Measurements from ENCODE around the gene GPR176. TPM values are rescaled to one million over a fixed set of nuclear protein-coding genes. Genes with fewer than 3 reads are reported as not detected.
A peak's percentile ranks its signal among the peaks of the same experiment; 100 is the strongest.
"Not testable (repeated sequence)": the region's sequence is repeated elsewhere in the genome, so short reads cannot be mapped to it uniquely, and the experiment has no call there.

The GPR176 gene
- total RNA-seq, 2 experiments from 2014 or later = not detected

DNA sequence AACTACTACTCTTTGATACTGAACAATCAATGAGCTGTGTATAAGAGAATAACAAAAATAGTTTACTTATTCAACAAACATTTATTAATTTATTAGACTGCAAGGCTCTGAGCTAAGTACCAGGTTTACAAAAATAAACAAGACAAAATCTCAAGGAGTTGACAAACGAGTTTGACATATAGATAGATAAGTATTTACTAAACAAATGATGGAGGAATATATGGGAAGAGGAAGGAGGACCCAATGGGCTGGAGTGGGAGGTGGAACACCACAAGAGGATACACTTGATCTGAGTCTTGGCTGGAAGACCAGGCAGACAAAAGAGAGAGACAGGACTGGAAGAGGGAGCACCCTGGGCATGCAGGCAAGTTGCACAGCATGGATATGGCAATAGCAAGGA is 89.9 kb downstream of the GPR176 start:
- CTCF ChIA-PET = no interaction called here

DNA sequence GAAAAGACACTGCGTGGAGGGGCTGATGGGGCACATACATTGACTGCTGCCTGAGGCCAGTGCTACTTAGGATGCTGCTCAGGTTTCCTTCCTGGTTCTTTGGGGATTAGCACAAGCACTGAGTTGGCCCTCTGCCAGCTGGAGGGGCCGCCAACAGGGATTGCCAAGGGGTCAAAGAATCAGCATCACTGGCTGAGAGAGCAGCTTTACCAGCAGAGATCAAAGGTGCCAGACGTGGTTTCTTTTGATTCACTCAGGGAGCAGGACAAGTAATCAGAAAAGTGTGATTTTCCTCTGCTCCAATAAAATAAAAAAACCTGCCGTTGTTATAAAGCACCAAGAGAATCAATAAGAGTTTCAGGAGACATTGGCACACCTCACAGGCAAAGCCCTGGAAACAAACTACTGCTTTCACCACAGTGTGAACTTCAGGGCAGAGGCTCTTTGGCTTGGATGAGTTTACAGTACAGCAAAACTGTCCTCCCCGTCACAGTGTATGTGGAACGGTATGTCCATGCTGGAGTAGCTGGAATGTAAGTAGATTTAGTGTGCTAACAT is 91.6 kb downstream of the GPR176 start:
- H3K27me3 Mint-ChIP-seq = peaks cover 44% of the 10 kb centered on the region
- CTCF ChIA-PET = no interaction called here
- H3K4me3 Mint-ChIP-seq = no peak overlapping the region
- H3K36me3 Mint-ChIP-seq = no peaks in the 10 kb centered on the region
- DNase-seq = no peak
- H3K9me3 Mint-ChIP-seq (ENCODE audit: low read depth) = no peaks in the 10 kb centered on the region
- no peaks in the 10 kb centered on the region for H3K4me1 Mint-ChIP-seq
- no peak for ATAC-seq
- no peak overlapping the region for H3K27ac Mint-ChIP-seq

More for the DNA sequence above, 89.9 kb downstream of the GPR176 start:
- Mint-ChIP-seq H3K36me3 (no peaks in the 10 kb centered on the region), H3K27ac (no peak overlapping the region), H3K4me3 (no peak overlapping the region), H3K9me3 (ENCODE audit: low read depth) (no peaks in the 10 kb centered on the region), H3K4me1 (no peaks in the 10 kb centered on the region), H3K27me3 (peaks cover 52% of the 10 kb centered on the region)
- ATAC-seq (no peak), DNase-seq (no peak)

DNA sequence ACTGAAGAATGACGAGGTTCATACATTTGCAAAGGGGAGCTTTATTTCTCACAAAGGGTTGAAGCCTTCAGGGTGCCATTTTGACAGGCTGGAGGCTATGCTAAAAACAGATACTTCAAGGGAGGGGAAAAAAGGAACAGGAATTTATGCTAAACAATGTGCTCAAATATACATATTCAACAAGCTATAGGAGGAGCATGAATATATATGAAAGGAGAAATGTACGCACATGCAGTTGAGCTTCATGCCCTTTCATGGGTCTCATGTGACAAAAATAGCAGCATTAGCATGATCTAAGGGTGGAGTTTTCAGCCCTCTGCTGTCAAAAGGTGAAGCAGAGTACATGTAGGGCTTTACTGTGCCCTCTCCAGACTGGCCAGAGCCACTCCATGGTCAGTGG is 93.1 kb downstream of the GPR176 start:
- CTCF ChIA-PET = no interaction called here
- H3K4me3 Mint-ChIP-seq = no peak overlapping the region
- DNase-seq (no peak), ATAC-seq (no peak)
- H3K9me3 Mint-ChIP-seq (ENCODE audit: low read depth) = no peaks in the 10 kb centered on the region
- peaks cover 40% of the 10 kb centered on the region for H3K27me3 Mint-ChIP-seq
- H3K27ac Mint-ChIP-seq = no peak overlapping the region
- H3K36me3 Mint-ChIP-seq = no peaks in the 10 kb centered on the region
- no peaks in the 10 kb centered on the region for H3K4me1 Mint-ChIP-seq

DNA sequence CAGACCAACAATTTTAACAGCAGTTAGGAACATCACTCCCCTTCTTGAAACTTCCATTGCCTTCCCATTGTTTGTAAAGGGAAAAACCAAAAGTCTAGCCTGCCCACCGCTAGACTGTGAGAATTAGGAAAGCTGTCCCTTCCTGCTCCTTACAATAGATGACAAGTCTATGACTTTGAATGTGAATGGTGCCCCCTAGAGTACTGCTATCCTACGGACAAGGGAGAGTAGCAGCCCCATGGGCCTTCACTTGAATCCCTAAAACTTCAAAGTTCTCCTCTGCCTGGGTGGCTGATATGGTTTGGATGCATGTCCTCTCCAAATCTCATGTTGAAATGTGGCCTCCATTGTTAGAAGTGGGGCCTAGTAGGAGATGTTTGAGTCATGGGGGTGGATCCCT is 96.4 kb downstream of the GPR176 start:
- Mint-ChIP-seq H3K36me3 (no peaks in the 10 kb centered on the region), H3K4me1 (no peaks in the 10 kb centered on the region), H3K27ac (no peak overlapping the region), H3K4me3 (no peak overlapping the region), H3K9me3 (ENCODE audit: low read depth) (no peaks in the 10 kb centered on the region), H3K27me3 (peaks cover 21% of the 10 kb centered on the region)
- DNase-seq (no peak), ATAC-seq (no peak)
- CTCF ChIA-PET = interaction anchor here (1.7 kb wide), 1 partner anchor 8 kb away, joined by 6 read pairs; no protein-coding TSS in a partner anchor

DNA sequence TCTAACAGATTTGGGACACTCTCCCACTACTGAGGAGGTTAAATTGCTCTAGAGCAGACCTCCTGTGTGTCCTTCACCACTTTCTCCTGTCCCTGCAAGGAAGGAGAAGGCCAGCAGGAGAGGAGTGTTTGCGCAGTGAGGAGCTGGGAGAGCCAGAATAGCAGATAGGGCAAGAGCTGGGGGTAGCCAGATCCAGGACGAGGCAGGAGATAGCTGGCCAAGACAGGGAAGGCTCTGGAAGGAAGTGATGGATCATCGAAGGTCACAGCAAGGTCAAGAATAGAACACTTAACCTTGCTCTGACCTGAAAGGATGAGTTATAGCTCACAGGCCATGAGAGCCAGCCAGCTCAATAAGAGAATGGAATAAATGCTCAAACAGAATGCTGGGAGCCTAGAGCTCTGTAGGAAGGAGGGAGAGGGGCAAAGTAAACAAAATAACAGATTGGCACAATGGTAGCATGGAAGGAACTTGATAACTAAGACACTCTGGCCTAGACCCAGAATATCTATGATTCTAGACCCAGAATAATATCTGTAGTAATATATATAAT is 99.9 kb downstream of the GPR176 start:
- no peak for ATAC-seq
- H3K4me3 Mint-ChIP-seq = no peak overlapping the region
- no peak for DNase-seq
- CTCF ChIA-PET = no interaction called here
- peaks cover 10% of the 10 kb centered on the region for H3K27me3 Mint-ChIP-seq
- H3K36me3 Mint-ChIP-seq = no peaks in the 10 kb centered on the region
- H3K27ac Mint-ChIP-seq = no peak overlapping the region
- H3K4me1 Mint-ChIP-seq = no peaks in the 10 kb centered on the region
- H3K9me3 Mint-ChIP-seq (ENCODE audit: low read depth) = no peaks in the 10 kb centered on the region

DNA sequence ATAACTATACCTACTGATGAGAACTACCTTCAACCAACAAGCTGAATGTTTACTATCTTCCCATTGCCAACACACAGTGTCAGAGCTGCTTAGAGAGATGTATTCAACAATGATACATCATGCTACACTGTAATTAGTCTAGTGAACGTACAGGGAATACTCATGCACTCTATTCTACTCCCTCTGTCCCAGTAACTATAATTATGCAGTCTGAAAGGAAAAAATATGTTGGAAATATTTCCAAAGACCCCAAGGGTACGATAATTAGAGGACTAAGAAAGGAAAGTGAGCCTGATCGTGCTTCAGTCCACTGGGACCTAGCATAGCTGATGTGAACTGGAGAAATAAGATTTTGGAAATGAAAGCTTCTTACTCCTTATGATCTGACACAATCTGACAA is 100.5 kb downstream of the GPR176 start:
- Mint-ChIP-seq H3K36me3 (no peaks in the 10 kb centered on the region), H3K27ac (no peak overlapping the region), H3K4me3 (no peak overlapping the region), H3K27me3 (peaks cover 12% of the 10 kb centered on the region), H3K9me3 (ENCODE audit: low read depth) (no peaks in the 10 kb centered on the region), H3K4me1 (no peaks in the 10 kb centered on the region)
- no peak for DNase-seq
- CTCF ChIA-PET = no interaction called here
- ATAC-seq = no peak

DNA sequence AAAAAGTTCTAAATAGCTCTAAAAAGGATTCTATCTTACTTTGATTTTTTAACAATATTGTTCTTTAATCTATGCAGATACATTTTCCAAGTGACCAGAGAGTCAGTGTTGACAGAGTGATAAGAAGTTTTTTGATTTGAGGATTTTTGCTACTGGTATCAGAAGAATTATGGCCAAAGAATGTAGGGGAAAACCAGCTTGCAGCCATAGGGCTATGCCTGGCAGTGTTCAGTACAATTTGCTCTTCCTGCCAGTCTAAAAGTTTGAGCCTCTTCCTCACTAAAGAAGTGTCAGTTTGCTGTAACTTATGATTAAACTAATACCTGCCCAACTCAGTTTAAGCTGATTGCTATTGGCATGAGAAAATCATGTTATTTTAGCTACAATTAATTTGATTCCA is 102.2 kb downstream of the GPR176 start:
- Mint-ChIP-seq H3K9me3 (ENCODE audit: low read depth) (no peaks in the 10 kb centered on the region), H3K27ac (no peak overlapping the region), H3K4me3 (no peak overlapping the region), H3K36me3 (no peaks in the 10 kb centered on the region), H3K4me1 (no peaks in the 10 kb centered on the region), H3K27me3 (peaks cover 16% of the 10 kb centered on the region)
- no peak for ATAC-seq
- CTCF ChIA-PET = no interaction called here
- no peak for DNase-seq

DNA sequence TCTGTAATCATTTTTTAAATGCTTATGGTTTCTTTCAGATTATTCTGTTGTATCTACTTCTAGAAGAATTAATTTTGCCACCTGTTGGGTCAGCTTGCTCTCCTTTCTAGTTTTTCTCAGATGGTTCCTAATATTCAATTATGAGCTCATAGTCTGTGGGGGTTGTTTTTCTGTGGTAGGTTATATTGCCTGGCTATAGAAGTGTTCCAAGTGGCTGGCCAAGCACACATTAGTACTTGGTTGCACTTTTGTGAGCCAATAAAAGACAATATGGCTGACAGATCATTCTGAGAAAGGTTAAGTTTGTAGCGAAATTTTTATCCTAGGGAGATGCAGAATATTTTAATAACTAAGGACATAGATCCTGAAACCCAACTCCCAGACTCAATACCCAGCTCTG is 105.6 kb downstream of the GPR176 start:
- CTCF ChIA-PET = no interaction called here
- H3K9me3 Mint-ChIP-seq (ENCODE audit: low read depth) = no peaks in the 10 kb centered on the region
- DNase-seq (no peak), ATAC-seq (no peak)
- H3K36me3 Mint-ChIP-seq = no peaks in the 10 kb centered on the region
- no peaks in the 10 kb centered on the region for H3K4me1 Mint-ChIP-seq
- peaks cover 21% of the 10 kb centered on the region for H3K27me3 Mint-ChIP-seq
- no peak overlapping the region for H3K4me3 Mint-ChIP-seq
- H3K27ac Mint-ChIP-seq = no peak overlapping the region

DNA sequence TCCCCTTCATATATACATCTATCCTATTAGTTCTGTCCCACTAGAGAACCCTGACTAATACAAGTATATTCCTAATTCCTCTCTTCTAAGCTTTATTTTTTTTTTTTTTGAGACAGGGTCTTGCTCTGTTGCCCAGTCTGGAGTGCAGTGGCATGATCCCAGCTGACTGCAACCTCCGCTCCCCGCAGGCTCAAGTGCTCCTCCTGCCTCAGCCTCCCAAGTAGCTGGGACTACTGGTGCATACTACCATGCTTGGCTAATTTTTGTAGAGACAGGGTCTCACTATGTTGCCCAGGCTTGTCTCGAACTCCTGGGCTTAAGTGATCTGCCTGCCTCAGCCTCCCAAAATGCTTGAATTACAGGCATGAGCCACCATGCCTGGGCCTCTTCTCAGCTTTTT is 107.4 kb downstream of the GPR176 start:
- DNase-seq = not testable (repeated sequence)

DNA sequence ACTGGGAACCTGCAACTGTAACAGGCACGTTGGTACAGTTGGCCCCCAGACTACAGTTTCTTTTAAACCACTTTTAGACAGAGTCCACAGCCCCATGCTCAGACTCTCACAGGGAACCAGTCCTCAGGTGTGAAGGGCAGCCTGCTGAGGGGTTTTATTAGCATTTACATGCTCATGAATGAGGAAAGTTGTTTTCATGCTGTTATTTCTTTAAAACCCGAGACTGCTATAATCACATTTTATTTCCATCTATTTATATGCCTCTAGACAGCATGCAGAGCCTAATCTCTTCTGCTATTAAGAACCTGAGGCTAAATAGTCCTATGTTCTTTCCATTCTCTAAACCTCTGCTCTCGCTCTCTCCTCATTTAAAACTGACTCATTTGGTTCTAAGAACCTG is 111.2 kb downstream of the GPR176 start:
- Mint-ChIP-seq H3K4me3 (no peak overlapping the region), H3K27me3 (peaks cover 37% of the 10 kb centered on the region), H3K4me1 (no peaks in the 10 kb centered on the region), H3K9me3 (ENCODE audit: low read depth) (no peaks in the 10 kb centered on the region), H3K27ac (no peak overlapping the region), H3K36me3 (no peaks in the 10 kb centered on the region)
- ATAC-seq = no peak
- no peak for DNase-seq
- CTCF ChIA-PET = no interaction called here

More for the DNA sequence above, 107.4 kb downstream of the GPR176 start:
- CTCF ChIA-PET; ATAC-seq; H3K36me3 Mint-ChIP-seq; H3K27ac Mint-ChIP-seq; H3K4me3 Mint-ChIP-seq; H3K4me1 Mint-ChIP-seq; H3K9me3 Mint-ChIP-seq (ENCODE audit: low read depth): not testable (repeated sequence)
- peaks cover 29% of the 10 kb centered on the region for H3K27me3 Mint-ChIP-seq

DNA sequence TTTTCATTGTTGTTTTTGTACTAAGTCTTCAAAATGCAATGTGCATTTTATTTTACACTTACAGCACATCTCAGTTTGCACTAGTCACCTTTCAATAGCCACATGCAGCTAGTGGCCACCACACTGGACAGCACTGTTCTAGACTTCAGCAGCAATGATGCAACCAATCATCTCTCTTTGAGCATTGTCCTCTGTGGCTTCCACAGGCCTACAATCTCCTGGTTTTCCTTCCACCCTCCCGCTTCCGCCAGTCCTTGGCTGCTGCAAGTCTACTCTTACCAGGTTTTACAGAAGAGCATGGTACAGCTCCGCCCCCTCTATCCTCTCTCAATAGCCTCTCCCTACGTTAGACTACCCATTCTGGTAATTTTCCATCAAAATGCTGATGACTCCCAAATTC is 112.3 kb downstream of the GPR176 start:
- H3K27me3 Mint-ChIP-seq = peaks cover 34% of the 10 kb centered on the region
- CTCF ChIA-PET = no interaction called here
- H3K4me1 Mint-ChIP-seq = no peaks in the 10 kb centered on the region
- no peak for DNase-seq
- no peak overlapping the region for H3K27ac Mint-ChIP-seq
- H3K9me3 Mint-ChIP-seq (ENCODE audit: low read depth) = no peaks in the 10 kb centered on the region
- H3K4me3 Mint-ChIP-seq = no peak overlapping the region
- no peaks in the 10 kb centered on the region for H3K36me3 Mint-ChIP-seq
- ATAC-seq = no peak

DNA sequence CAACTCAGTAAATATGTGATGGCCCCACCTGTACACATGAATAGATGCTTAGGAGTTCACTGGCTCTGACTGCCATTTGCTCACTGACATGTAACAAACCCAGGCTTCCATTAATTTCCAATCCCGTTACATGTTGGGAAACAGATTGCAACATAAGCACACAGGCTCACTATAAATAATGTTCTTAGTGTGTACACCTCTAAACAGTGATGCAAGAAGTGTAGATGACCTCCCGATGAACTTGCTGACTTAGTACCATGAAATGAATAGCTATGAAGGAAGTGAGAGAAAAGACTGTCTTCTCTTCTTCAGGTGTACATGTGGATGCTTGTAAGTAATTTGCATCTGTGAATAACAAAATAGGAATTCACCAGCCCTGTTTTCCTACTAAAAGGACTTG is 116.0 kb downstream of the GPR176 start:
- DNase-seq (no peak), ATAC-seq (no peak)
- CTCF ChIA-PET = no interaction called here
- Mint-ChIP-seq H3K9me3 (ENCODE audit: low read depth) (no peaks in the 10 kb centered on the region), H3K4me1 (no peaks in the 10 kb centered on the region), H3K27ac (no peak overlapping the region), H3K4me3 (no peak overlapping the region), H3K36me3 (no peaks in the 10 kb centered on the region), H3K27me3 (peaks cover 34% of the 10 kb centered on the region)

DNA sequence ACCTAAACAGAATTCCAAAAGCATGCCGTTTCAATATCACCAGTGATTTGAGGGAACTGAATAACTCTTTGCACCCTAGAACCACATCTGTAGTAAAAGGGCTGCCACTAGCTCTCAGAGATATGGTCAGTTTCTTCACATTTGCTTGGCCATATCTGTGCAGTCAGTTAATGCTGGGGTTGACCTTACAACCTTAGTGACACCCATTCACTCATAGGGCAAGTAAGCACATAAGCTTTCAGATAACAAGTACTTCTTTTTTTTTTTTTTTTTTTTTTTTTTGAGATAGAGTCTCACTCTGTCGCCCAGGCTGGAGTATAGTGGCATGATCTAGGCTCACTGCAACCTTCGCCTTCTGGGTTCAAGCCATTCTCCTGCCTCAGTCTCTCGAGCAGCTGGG is 117.0 kb downstream of the GPR176 start:
- Mint-ChIP-seq H3K36me3 (no peaks in the 10 kb centered on the region), H3K9me3 (ENCODE audit: low read depth) (no peaks in the 10 kb centered on the region), H3K27ac (no peak overlapping the region), H3K4me3 (no peak overlapping the region), H3K27me3 (peaks cover 26% of the 10 kb centered on the region), H3K4me1 (no peaks in the 10 kb centered on the region)
- CTCF ChIA-PET = interaction anchor here (0.6 to 0.7 kb wide), 2 partner anchors 73 to 424 kb away, joined by 3 read pairs; no protein-coding TSS in a partner anchor
- ATAC-seq = no peak
- DNase-seq = no peak

DNA sequence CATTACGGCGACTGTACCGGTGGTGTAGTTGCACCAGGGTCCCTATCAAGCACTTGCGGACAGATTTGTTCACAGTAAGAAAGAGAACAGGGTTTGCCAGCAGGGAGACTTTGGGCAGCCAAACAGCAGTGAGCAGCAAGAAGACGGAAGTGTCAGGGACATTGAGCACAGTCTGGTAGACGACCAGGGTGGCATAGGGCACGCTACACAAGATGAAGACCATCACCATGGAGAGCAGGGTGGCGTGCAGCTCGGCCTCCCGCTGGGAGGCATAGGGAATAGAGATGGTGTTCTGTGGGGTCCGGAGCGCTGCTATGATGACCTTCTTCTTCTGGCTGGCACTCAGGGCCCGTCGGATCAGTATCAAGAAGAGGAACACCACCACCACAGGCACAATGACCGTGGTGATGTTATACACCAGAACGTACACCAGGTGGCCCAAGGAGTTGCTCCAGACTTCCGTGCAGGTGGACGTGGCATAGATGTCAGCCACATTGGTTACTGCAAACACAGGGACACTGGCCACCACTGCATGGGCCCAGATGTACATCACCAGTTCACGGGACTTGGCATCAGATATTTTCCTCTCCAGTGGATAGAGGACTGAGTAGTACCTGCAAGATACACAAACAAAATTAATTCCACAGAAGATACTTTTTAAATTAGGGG is 118.3 kb downstream of the GPR176 start:
- H3K36me3 Mint-ChIP-seq = no peaks in the 10 kb centered on the region
- no peaks in the 10 kb centered on the region for H3K9me3 Mint-ChIP-seq (ENCODE audit: low read depth)
- peaks cover 24% of the 10 kb centered on the region for H3K27me3 Mint-ChIP-seq
- DNase-seq (no peak), ATAC-seq (peak; percentile 68)
- no peak overlapping the region for H3K4me3 Mint-ChIP-seq
- no peak overlapping the region for H3K27ac Mint-ChIP-seq
- CTCF ChIA-PET = no interaction called here
- H3K4me1 Mint-ChIP-seq = no peaks in the 10 kb centered on the region
